Activated T-helper 1 cell treated with anti-CD3 and anti-CD28 coated beads, Interleukin-2, amount 50 U/mL, for 16 hours (primary cell): ENCODE results near the gene RARA.

Experiments used
- DNase-seq, 2 donors: peaks; one replicate each; pipeline ENCODE4 v3.0.0-alpha.2; 2020; ENCODE audit warnings: low read depth in 1 of 2, low spot score in 1 of 2

RARA gene

GRCh38 chr17:40309031-40309948 is at the start of gene RARA:
Gene RARA, plus strand, starts transcription at chr17:40309180. Its CDS starts 22,039 bp downstream, at chr17:40331219.
- no peak for DNase-seq

DNA sequence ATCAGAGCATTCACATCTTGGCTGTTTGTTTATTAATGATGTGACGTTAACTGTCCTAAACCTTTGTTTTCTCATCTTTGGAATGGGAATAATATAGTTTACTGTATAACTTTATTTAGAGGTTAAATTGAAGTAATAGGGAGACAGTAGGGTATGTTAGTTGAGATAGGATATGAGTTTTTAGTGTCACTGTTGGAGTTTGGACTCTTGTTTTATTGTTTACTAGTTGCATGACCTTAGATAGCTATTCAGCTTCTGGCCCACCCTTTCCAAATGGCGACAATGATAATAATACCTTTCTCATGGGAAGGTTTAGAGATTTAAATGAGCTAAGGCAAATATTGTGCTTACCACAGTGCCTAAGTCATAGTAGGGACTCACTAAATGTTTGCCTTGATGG is 49.5 kb upstream of the RARA start:
- no peak for DNase-seq

- DNase-seq = no peak
Observed at GRCh38 chr17:40260528-40260927, 48.5 kb upstream of the RARA start.

DNA sequence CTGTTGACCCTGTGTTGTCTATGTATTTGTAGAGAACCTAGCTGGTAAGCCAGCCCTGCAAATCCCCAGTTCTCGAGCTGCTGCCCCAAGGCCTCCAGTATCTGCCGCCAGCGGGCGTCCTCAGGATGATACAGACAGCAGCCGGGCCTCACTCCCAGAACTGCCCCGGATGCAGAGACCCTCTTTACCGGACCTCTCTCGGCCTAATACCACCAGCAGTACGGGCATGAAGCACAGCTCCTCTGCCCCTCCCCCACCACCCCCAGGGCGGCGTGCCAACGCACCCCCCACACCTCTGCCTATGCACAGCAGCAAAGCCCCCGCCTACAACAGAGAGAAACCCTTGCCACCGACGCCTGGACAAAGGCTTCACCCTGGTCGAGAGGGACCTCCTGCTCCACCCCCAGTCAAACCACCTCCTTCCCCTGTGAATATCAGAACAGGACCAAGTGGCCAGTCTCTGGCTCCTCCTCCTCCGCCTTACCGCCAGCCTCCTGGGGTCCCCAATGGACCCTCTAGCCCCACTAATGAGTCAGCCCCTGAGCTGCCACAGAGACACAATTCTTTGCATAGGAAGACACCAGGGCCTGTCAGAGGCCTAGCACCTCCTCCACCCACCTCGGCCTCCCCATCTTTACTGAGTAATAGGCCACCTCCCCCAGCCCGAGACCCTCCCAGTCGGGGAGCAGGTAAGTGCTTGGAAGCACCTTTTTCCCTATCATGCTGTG is 44.4 kb upstream of the RARA start:
- no peak for DNase-seq

GRCh38 chr17:40265337-40265736 is 43.6 kb upstream of the RARA start:
- DNase-seq = no peak

- DNase-seq = no peak
Observed at GRCh38 chr17:40266882-40267281, 42.1 kb upstream of the RARA start.

GRCh38 chr17:40268141-40268712 is 40.8 kb upstream of the RARA start:
- no peak for DNase-seq

GRCh38 chr17:40278414-40278813 is 30.6 kb upstream of the RARA start:
- no peak for DNase-seq

DNA sequence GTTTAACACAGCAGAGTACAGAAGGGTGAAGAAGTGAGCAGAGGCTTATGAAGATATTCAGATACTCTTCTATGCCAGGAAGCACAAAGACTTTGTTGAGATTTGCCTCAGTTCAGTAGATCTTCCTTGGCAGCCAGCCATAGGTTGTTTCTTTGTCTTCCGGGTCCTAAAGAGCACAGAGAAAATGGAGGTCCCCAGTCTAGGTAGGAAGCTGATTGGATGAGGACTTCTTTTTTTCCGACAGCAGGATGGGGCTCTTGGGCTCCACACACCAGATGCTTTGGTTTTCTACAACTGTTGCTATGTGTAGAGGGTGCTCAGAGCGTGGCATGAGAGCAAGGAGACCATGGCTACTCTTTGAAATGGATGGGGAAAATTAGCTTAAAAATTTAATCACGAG is 29.6 kb upstream of the RARA start:
- no peak for DNase-seq

DNA sequence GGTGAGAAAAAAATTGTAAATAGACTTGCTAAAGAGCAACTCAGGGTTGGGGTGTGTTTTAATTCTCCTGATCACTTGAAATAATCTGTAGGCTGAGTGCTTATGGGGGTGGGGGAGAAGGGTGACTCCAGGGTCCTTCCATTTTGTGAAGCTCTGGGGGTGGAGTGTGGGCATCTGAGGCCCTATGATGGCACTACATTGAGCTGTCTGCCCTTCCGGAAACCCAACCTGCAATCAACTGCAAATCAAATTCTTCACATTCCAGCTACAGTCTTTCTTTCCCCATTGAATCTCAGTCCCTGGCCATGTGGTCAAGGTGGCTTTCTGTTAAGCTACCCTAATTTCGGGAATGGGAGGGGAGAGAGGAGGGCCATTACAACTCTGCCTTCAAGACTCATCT is 27.3 kb upstream of the RARA start:
- DNase-seq = no peak

DNA sequence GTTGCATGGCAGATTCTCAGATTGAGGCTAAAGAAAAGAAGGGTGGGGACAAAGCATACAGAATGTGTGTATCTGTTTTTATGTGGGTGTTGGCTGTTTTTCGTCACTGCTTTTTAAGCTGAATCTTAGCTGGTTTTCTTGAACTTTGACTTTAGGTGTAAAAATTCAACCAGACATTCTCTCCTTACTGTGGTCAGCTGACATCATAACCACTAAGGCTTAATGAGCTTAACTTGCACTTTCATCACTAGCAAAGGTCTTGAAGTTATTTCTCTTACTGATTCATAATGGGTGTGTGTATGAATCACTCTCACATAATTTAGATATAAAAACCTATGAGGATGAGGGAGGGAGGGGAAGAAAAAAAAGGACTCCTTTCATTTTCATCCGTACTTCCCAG is 25.3 kb upstream of the RARA start:
- no peak for DNase-seq

- DNase-seq = no peak
Observed at GRCh38 chr17:40284085-40284713, 24.8 kb upstream of the RARA start.

GRCh38 chr17:40286473-40286872 is 22.5 kb upstream of the RARA start:
- DNase-seq = no peak

DNA sequence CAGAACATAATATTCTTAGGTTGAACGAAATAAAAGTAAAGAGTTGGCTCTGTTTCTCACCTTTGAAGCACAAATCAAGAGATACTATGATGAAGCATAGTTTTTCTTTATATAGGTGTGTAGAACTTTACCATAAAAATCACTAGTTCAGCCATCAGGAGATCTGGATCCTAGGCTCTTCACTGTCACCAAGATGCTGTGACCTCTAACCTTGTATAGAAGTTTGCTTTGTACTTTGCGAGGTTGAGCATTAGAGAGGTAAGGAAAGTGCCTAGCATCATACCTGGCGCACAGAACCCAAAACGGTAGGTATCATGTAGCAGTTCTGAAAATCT is 21.9 kb upstream of the RARA start:
- DNase-seq = no peak

- peak; percentile 96 to 97 for DNase-seq
Observed at GRCh38 chr17:40287494-40288369, 21.2 kb upstream of the RARA start, which contains the start of gene CDC6. Gene CDC6, plus strand, starts transcription at chr17:40287879. Its CDS starts 1,542 bp downstream, at chr17:40289421.

GRCh38 chr17:40290629-40291280 is 18.2 kb upstream of the RARA start:
- no peak for DNase-seq

GRCh38 chr17:40291281-40291664 is 17.7 kb upstream of the RARA start:
- DNase-seq = no peak

DNA sequence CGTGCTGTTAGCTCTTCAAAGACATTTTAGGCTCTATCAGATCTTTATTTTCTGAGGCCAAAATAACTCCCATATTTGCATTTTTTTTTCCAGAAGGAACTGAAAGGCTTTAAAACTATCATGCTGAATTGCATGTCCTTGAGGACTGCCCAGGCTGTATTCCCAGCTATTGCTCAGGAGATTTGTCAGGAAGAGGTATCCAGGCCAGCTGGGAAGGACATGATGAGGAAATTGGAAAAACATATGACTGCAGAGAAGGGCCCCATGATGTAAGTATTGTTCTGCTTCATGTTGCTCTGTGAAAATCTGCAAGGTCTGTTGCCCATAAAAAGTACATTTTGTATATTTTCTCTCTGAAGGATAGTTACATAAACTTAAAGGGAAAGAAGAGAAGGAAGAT is 15.6 kb upstream of the RARA start:
- no peak for DNase-seq

DNA sequence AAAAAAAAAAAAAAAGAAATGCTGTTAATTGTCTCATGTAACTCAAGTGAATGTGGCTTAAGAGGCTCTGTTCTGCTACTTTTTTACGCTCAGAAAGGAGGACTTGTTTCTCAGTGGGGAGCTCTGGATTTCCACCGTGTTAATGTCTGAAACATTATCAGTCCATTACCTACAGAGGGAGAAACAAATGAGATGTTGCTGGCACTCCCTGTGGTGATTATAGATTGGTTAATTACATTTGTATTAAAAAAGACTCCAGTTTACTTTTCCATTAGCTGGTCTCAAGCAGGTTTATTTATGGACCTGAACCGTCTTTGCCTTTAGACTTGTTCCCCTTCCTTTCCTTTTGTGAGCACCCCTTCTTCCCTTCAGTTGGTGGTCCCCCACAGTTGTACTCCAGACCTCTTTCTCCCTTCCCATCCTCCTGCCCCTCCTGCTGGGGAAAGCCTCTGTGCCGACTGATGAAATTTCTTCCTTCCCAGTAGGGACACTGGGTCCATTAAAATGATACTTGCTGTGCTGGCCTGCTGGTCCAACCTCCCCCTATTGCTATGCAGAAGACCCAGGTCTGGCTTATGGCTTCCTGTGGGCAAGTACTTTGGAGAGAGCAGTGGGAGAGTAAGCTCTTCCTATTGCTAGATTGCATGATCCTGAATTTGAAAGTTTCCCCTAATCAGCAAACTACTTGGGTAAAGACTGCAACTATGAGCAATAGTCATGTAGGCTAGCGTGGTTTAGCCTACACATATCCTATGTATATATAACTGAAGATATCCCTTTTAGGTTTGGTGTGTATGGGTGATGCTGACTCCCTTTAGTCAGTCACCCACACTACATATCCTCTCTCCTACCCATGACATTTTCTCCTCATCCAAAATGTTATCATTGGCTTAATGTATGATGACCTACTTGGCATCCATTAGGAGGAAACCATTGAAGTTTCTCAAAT is 13.2 kb upstream of the RARA start:
- no peak for DNase-seq
